Parathyroid adenoma (tissue), 2 donors: ENCODE results near the gene SNRPA.
A peak's percentile ranks its signal among the peaks of the same experiment; 100 is the strongest.

Experiments used
- H2AFZ ChIP-seq: fragments of 300-600 bp; sonication (generic); one replicate; pipeline ENCODE4 v1.7.0; 2017; ENCODE audit warnings: antibody characterized with exemption, mild to moderate bottlenecking
- H3K27ac ChIP-seq: fragments of 300-600 bp; sonication (generic); one replicate; pipeline ENCODE4 v1.7.0; 2017
- H3K27me3 ChIP-seq: fragments of 300-600 bp; sonication (generic); one replicate; pipeline ENCODE4 v1.7.0; 2017; ENCODE audit warnings: low read length; ENCODE audit not compliant: control insufficient read depth, insufficient read depth
- H3K36me3 ChIP-seq: fragments of 300-600 bp; sonication (generic); one replicate; pipeline ENCODE4 v1.7.0; 2017; ENCODE audit warnings: low read length; ENCODE audit not compliant: control insufficient read depth, insufficient read depth
- H3K4me1 ChIP-seq: fragments of 300-600 bp; sonication (generic); one replicate; pipeline ENCODE4 v1.7.0; 2017; ENCODE audit warnings: control low read depth
- H3K4me2 ChIP-seq: fragments of 300-600 bp; sonication (generic); one replicate; pipeline ENCODE4 v1.7.0; 2017; ENCODE audit warnings: low read length
- H3K4me3 ChIP-seq: fragments of 300-600 bp; sonication (generic); one replicate; pipeline ENCODE4 v1.7.0; 2017; ENCODE audit warnings: low read depth, low read length
- H3K79me2 ChIP-seq: fragments of 300-600 bp; sonication (generic); one replicate; pipeline ENCODE4 v1.7.0; 2017; ENCODE audit warnings: control low read depth
- H3K9ac ChIP-seq: fragments of 300-600 bp; sonication (generic); one replicate; pipeline ENCODE4 v1.7.0; 2017; ENCODE audit warnings: mild to moderate bottlenecking
- H3K9me3 ChIP-seq: fragments of 300-600 bp; sonication (generic); one replicate; pipeline ENCODE4 v1.7.0; 2017; ENCODE audit warnings: low read length; ENCODE audit not compliant: control insufficient read depth
- TF ChIP-seq, protein P1 (sequence below): fragments of 300-600 bp; sonication (generic); IDR thresholded peaks from one replicate; pipeline ENCODE4 v1.7.0; 2017; ENCODE audit warnings: antibody characterized with exemption, mild to moderate bottlenecking
- donor health status: primary hyperparathyroidism.

Gene SNRPA

DNA sequence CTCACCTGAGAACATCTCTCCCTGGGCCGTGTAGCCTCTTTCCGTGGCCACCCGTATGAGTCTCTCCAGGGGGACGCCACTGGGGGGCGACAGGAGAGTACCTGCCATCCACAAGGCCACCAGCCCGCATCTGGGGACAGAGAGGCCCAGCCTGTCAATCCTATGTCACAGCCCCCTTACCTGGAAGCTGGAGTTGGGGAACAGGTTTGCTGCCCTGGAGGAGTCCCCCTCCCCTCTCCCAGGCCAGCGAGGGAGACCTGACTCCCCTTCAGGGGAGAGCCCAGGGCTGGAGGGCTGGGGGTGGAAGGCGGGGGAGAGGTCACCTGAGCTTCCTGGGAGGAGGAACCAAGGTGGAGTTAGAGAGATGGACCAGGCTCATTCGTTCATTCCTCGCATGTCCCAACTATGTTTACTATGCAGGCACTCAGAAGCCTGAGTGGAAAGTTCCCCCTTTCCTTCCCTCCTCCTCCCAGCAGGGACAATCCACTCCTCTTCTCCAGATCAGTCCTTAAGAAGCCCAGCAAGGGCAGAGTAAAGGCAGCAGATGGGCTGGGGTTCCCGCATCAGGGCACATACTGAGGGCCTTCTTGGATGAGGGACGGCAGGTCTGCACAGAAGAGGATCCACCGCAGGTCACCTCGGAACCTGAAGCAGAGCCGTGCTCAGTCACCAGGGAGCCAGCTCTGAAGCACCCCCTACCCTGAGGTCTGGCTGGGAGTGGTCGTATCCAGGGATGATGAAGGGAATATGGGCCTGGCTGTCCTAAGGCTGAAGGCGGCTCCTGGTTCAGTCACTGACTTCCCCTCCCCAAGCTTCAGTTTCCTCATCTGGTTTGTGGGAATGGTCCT lies 6.2 kb upstream of the SNRPA start:
- Histone ChIP-seq H3K27me3 (no peaks in the 10 kb centered on the region), H3K4me2 (no peak overlapping the region), H3K79me2 (no peaks in the 10 kb centered on the region), H3K9ac (no peak overlapping the region), H3K27ac (no peak overlapping the region), H3K4me1 (peaks cover 10% of the 10 kb centered on the region), H3K36me3 (no peaks in the 10 kb centered on the region), H2AFZ (peak overlapping the region; percentile 54), H3K9me3 (no peaks in the 10 kb centered on the region), H3K4me3 (no peak overlapping the region)
- TF ChIP-seq, protein P1, sequence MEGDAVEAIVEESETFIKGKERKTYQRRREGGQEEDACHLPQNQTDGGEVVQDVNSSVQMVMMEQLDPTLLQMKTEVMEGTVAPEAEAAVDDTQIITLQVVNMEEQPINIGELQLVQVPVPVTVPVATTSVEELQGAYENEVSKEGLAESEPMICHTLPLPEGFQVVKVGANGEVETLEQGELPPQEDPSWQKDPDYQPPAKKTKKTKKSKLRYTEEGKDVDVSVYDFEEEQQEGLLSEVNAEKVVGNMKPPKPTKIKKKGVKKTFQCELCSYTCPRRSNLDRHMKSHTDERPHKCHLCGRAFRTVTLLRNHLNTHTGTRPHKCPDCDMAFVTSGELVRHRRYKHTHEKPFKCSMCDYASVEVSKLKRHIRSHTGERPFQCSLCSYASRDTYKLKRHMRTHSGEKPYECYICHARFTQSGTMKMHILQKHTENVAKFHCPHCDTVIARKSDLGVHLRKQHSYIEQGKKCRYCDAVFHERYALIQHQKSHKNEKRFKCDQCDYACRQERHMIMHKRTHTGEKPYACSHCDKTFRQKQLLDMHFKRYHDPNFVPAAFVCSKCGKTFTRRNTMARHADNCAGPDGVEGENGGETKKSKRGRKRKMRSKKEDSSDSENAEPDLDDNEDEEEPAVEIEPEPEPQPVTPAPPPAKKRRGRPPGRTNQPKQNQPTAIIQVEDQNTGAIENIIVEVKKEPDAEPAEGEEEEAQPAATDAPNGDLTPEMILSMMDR = peak; percentile 12

DNA sequence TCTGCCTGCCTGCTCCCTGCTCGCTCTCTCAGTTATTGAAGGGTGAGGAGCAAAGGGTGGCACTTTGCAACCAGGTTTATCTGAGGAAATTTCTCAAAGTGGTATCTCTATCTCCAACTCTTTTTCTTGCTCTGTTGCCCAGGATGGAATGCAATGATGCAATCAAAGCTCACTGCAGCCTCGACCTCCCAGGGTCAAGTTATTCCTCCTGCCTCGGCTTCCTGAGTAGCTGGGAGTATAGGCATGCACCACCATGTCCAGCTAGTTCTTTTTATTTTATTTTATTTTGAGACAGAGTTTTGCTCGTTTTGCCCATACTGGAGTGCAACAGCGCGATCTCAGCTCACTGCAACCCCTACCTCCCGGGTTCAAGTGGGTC lies 5.6 kb upstream of the SNRPA start:
- Histone ChIP-seq H3K4me2 (no peak overlapping the region), H3K36me3 (no peaks in the 10 kb centered on the region), H3K27ac (no peak overlapping the region), H3K4me1 (peaks cover 13% of the 10 kb centered on the region), H3K79me2 (no peaks in the 10 kb centered on the region), H2AFZ (no peak overlapping the region), H3K9me3 (no peaks in the 10 kb centered on the region), H3K9ac (no peak overlapping the region), H3K27me3 (no peaks in the 10 kb centered on the region), H3K4me3 (no peak overlapping the region)
- TF ChIP-seq, protein P1 = no peak

DNA sequence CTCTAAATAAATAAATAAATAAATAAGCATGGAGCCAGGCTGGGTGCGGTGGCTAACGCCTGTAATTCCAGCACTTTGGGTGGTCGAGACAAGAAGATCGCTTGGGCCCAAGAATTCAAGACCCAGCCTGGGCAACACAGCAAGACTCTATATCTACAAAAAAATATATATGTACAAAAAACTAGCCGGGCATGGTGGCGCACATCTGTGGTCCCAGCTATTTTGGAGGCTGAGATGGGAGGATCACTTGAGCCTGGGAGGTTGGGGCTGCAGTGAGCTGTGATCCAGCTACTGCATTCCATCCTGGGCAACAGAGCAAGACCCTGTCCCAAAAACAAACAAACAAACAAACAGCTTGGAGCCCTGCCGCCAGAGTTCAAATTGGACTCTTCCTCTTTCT lies 3.5 kb upstream of the SNRPA start:
- Histone ChIP-seq H3K27me3 (no peaks in the 10 kb centered on the region), H3K4me1 (peaks cover 13% of the 10 kb centered on the region), H3K79me2 (peaks cover 11% of the 10 kb centered on the region), H3K9me3 (no peaks in the 10 kb centered on the region), H3K27ac (no peak overlapping the region), H2AFZ (no peak overlapping the region), H3K9ac (no peak overlapping the region), H3K4me3 (no peak overlapping the region), H3K36me3 (no peaks in the 10 kb centered on the region), H3K4me2 (no peak overlapping the region)
- TF ChIP-seq, protein P1 = no peak

DNA sequence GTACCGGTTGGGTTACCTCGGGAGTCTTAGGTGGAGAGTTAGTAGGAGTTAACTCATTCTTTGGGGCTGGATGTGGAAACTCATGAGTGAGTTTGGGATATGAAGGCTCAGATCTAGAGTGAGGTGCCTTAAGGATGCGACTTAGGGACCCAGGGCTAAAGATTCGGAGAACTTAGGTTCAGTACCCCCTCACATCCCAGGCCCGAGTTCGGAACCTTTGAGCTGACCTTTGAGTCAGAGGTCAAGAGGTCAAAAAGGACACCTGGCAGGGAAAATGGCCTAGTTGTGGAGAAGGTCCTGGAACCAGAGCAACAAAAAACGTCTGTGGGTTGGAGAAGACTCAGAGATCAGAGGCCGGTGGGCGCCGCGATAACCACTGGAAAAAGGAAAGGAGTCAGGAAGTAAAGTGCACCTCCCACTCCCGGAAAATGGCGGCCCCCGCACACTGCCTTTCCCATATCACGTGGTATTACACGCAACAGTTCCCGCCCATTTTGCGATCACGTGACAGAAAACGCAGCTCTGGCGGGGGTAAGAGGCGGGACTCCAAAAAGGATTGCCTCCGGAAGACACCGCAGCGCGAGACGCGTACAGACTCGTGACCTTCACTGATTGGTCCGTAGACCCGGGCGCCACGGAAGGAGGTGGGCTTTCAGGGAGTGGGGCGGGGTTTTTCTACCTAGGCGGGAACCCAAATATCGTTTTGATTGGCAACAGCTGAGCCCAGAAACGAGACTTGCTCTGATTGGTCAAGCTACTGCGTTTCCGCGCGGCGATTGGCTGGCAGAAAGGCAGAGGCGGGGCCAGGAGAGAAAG lies 737 bp upstream of the SNRPA start, which contains the start of gene ACTMAP:
Gene ACTMAP, minus strand, starts transcription at position 420 of the 816 bp plus-strand sequence. CDS start 674 bp downstream, outside the sequence.
- H3K27me3 ChIP-seq = no peaks in the 10 kb centered on the region
- peaks cover 11% of the 10 kb centered on the region for H3K4me1 ChIP-seq
- H3K79me2 ChIP-seq = peaks cover 26% of the 10 kb centered on the region
- peak within 1 kb of the TSS; percentile 87 for H2AFZ ChIP-seq
- H3K4me3 ChIP-seq = peak within 1 kb of the TSS; percentile 98
- TF ChIP-seq, protein P1 = no peak
- H3K9ac ChIP-seq = peak within 1 kb of the TSS; percentile 42
- no peaks in the 10 kb centered on the region for H3K9me3 ChIP-seq
- peak within 1 kb of the TSS; percentile 99 for H3K4me2 ChIP-seq
- peak within 1 kb of the TSS; percentile 94 for H3K27ac ChIP-seq
- no peaks in the 10 kb centered on the region for H3K36me3 ChIP-seq
